Daoy (cell line): ENCODE data around the gene SLC31A1. TPM values are rescaled to one million over a fixed set of nuclear protein-coding genes. Genes with fewer than 3 reads are reported as not detected.

Experiments used
- DNase-seq: peaks from one replicate; pipeline ENCODE4 v3.0.0-alpha.2; 2015; ENCODE audit warnings: low read depth
- total RNA-seq: library from RNA; depleted of rRNA; stranded (reverse); fragments of >200 nt; shearing (Covaris generic); gene quantifications from 2 replicates; pipeline ENCODE4 v1.2.3, GENCODE V29; 2014; rRNA removed

SLC31A1 gene
- total RNA-seq, result 12.0 and 13.4 TPM in 2 replicates

GRCh38 chr9:113221003-113221799, at the start of gene SLC31A1, which contains the start of gene FKBP15:
SLC31A1 (plus strand) TSS chr9:113221544; CDS start chr9:113256149, 34,605 bp downstream.
FKBP15 (minus strand) TSS chr9:113221277; CDS start chr9:113221243, 34 bp downstream.
- DNase-seq, result peak; percentile 100

DNA sequence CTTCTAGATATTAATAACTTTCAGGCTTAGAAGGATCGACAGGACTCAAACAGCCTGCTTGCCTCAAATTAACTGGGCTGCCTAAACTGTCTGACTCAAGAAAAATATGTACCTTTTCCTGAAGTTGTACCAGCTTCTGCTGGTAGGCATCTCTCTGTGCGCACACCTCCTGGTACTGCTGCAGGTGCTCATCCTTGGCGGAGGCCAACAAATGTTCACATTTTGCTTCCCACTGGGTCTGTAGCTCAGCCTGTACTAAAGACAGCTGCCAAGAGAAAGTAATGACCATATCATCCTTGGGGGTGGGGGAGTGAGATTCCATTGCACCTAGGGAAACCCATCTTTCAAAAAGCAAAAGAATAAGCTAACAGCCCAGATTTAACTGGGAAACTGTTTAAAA, 48.0 kb upstream of the SLC31A1 start:
- no peak for DNase-seq

DNA sequence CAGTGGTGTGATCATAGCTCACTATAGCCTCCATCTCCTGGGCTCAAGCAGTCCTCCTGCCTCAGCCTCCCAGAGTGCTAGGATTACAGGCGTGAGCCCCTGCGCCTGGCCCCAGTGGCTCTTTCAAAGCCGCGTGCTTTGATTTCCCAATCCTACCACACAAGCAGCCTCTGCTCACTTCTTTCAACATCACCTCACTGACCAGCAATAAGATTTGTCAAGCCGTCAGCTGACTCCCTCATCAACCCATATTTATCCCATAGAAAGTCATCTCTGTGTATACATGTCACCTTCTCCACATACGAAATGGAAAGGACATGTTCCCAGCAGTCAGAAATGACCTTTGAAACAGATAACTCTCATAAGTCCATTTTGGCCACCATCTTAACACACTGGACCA, 44.5 kb upstream of the SLC31A1 start:
- no peak for DNase-seq

DNA sequence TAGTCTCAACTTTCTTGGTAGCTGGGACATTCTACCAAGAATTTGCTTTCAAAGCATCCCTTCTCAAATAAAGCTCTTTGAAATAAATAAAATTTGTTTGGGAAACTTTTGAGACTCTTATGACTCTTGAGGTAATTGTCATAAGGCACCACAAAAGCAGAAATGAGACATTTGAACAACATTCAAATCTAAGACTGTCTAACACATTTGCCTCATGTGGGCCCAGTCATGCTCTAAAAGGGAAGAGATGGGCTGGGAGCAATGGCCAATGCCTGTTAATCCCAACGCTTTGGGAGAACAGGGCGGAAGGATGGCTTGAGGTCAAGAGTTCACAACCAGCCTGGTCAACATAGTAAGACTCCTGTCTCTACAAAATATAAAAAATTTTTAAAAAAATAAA, 44.1 kb upstream of the SLC31A1 start:
- no peak for DNase-seq

DNA sequence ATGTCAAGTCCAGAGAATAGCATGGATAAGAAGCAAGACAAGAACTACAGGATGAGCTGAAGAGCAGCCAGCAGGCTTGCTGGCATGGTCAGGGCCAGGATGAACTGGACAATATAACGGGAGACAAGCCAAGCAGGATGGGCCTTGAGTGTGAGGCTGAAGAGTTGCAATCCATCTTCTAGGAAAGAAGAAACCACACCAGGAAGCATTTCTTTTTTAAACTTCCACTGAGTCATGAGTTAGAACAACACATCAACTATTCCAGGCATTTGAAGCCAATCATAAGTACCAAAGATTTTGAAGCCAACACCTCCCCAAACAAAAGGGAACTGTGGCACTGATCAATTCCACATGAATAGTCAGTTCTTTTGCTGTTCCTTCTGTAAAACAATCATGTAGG, 43.3 kb upstream of the SLC31A1 start:
- DNase-seq, result no peak

GRCh38 chr9:113179839-113180238, 41.5 kb upstream of the SLC31A1 start:
- no peak for DNase-seq

DNA sequence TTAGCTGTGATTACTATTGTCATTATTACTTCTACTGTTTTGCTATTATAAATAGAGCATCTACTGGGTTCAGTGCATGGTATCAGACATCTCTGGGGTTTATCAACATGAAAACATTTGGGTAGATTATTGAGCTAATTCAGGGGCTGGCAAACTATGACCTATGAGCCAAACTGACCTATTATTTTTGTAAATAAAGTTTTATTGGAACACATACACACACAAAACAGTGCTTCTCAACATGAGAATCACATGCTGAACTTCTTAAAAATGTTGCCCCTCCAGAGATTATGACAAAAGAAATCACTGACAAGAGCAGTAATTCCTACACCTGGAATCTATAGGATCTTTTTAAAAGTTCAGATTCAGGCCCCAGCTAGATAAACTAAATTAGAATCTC, 40.2 kb upstream of the SLC31A1 start:
- no peak for DNase-seq

- DNase-seq, result no peak
These were observed 37.3 kb upstream of the SLC31A1 start for GRCh38 chr9:113183956-113184488.

DNA sequence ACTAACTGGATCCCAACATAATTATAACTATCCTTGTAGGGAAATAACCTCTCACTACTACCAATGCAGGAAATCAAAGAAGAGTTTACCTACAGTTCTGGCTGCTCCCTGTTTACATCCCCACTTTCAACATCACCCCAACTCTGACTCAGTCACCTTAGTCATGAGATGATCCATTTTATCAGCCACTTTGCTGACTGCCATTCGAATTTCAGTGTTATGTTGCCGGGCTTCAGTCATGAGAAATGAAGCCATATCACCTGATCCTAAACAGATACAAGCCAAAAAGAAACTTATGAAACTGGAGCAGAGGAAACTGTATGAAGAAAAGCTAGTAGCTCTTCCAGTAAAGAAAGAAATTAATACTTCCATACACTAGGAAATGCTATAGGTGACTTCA, 36.8 kb upstream of the SLC31A1 start:
- DNase-seq, result no peak

GRCh38 chr9:113185271-113185670, 36.1 kb upstream of the SLC31A1 start:
- DNase-seq, result no peak

DNA sequence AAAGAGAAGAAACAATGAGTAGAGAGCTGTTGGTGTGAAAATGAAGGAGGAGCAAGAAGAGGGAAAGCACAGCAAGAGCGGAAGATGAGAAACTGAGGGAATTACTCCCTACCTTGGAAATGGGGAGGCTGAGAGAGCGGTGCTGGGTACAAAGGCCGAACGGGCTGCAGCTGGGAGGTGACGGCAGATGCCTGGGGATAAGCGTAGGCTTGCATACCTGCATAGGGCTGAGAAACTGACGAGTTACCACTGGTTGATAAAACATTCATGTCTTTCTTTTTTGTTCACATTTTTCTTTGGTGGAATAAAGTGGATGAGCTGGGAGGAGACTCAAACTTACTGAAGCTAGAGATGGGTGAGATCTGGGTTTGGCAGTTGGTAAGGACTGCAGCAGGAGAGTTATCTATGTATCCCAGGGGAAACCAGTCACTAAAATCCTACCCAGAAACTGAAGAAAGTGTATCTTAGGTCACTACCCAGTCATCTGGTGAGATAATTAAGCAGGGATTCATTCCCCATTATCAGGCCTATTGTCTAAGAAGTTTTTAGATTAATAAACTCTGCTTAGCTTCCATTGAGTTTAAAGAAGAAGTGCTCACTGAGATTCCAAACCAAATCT, 35.1 kb upstream of the SLC31A1 start:
- no peak for DNase-seq

GRCh38 chr9:113187929-113188595, 33.3 kb upstream of the SLC31A1 start:
- DNase-seq, result peak; percentile 91

DNA sequence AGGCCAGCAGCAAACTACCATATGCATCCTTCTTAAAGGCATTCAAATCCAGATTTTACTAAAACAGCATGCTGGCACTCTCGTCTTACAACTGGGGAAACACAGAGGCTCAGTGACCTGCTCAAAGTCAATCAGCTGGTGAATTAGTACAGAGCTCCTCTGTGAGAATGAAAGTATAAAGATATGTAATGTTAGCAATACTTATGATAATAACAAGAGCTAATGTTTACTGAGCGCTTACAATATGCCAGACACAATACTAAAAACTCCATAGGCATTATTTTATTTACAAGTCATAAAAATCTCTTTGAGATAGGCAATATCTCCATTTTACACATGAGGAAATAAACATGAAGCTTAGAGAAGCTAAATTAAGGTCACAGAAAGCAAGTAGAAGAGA, 28.9 kb upstream of the SLC31A1 start:
- DNase-seq, result no peak

DNA sequence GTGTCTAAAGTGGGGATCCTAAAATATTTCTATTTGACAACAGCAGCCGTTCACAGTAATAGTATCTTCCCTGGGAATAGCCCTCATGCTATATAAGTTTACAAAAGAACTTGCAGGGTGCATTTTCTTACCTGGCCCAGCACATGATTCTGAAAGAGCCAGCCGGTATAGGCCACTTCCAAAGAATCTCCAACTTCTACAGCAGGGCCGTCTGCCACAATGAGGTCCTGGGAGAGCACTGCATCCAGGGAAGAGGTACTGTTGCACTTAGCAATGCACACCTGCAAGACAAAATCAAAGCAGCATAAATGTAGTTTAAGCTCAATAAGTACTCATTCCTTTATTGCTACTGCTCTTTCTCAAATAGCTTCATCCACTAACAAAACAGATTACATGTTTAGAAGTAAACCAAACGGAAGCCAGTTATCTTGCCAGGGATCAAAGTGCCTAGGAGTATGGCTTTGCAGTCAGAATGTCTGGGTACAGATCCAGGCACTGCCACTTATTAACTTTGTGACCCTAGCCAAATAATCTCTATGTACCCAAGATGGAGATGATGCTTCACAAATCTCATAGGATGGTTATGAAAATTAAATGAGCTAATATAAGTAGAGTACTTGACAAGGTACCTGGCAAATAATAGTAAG, 21.5 kb upstream of the SLC31A1 start:
- DNase-seq, result no peak

DNA sequence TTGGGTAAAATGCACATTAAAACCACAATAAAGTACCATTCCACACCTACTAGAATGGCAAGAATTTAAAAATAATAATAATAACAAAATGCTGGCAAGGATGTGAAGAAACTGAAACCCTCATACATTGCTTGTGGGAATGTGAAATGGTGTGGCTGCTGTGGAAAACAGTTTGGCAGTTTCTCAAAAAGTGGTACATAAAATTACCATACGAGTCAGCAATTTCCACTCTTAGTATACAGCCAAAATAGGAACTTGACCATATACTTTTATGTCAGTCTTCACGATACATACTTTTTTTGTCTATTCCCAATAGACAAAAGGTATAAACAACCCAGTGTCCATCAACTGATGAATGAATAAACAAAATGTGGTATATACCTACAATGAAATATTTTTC, 15.9 kb upstream of the SLC31A1 start:
- no peak for DNase-seq

- no peak for DNase-seq
These were observed 15.5 kb upstream of the SLC31A1 start for GRCh38 chr9:113205861-113206260.

DNA sequence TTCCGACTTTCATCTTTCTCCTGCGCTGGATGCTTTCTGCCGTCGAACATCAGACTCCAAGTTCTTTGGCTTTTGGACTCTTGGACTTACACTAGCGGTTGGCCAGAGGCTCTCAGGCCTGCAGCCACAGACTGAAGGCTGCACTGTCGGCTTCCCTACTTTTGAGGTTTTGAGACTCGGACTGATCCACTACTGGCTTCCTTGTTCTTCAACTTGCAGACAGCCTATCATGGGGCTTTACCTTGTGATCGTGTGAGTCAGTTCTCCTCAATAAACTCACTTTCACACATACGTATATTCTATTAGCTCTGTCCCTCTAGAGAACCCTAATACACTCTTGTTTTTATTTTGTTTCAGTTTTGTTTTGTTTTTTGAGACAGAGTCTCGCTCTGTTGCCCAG, 10.5 kb upstream of the SLC31A1 start:
- no peak for DNase-seq

- DNase-seq, result peak; percentile 3
These were observed 6.2 kb upstream of the SLC31A1 start for GRCh38 chr9:113215132-113215531.

- DNase-seq, result no peak
These were observed 4.9 kb upstream of the SLC31A1 start for GRCh38 chr9:113216406-113216805.

DNA sequence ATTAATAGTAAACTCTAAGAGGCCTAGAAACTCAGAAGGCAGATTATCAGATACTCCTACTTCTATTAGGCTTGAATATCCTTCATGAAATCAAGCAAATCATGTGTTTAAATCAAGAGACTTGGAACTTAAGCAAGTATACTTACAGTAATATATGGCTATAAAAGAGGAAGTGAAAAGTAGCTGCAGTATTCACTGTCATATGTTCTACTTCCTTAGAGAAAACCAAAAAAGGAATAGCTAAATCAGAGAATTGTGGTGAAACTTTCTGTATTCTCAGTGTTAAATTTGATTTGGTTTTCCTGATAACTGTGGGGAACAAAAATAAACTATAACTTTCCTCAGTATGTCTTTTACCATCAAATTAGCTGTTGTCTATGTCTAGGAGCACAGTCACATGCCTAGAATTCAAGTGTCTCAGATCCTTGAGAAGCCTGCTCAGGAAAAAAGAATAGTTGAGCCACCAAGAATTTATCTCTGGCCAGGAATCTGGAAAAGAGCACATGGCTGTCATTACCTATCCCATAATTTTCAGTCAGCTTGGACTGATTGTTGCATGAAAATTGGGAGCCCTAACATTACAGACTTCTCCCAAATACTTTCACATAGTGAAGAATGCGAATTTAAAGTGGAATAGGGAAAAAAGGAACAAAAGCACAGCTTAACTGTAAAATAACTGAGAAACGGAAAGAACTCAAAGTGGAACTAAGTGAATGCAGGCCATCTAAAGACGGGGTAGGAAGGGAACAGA, 2.0 kb upstream of the SLC31A1 start:
- no peak for DNase-seq

DNA sequence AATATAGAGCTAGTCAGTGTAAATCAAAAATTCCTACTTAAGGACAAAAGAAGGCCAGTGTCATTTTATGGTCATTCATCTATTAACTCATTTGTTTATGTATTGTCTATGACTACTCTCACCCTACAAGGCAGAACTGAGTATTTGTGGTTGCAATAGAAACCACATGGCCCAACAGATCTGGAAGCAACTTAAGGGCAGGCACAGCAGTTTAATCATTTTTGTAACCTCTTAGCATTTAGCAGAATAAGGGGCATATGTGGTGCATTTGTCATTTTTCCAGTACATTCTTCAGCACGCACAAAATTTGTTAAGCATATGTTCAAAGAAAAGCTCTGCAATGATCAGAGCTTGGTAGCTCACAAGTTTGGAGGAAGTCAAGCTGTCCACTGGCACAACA, 1.4 kb upstream of the SLC31A1 start:
- peak; percentile 46 for DNase-seq
